Thymus (tissue), 11 donors: ENCODE measurements around the gene PPFIBP1. TPM values are rescaled to one million over a fixed set of nuclear protein-coding genes. Genes with fewer than 3 reads are reported as not detected.

Experiments used
- DNase-seq, 9 donors: peaks; one replicate each; pipeline ENCODE4 v3.0.0-alpha.2; 2013; ENCODE audit warnings: low spot score in 9 of 9, low read depth in 6 of 9, missing footprints in 1 of 9
- H3K27ac ChIP-seq, 2 donors: one replicate each; pipeline ENCODE4 v1.5.1; 2013; ENCODE audit warnings: control low read depth in 1 of 2, low read depth in 1 of 2, low read length in 1 of 2, mild to moderate bottlenecking in 1 of 2, moderate library complexity in 1 of 2
- H3K27me3 ChIP-seq, 2 donors: one replicate each; pipeline ENCODE4 v1.5.1; 2013; ENCODE audit warnings: low read length in 1 of 2; ENCODE audit not compliant: control insufficient read depth in 2 of 2, insufficient read depth in 1 of 2
- H3K36me3 ChIP-seq, 2 donors: one replicate each; pipeline ENCODE4 v1.5.1; 2013; ENCODE audit warnings: low read length in 1 of 2, mild to moderate bottlenecking in 1 of 2, moderate library complexity in 1 of 2; ENCODE audit not compliant: control insufficient read depth in 2 of 2, insufficient read depth in 2 of 2
- H3K4me1 ChIP-seq, 2 donors: one replicate each; pipeline ENCODE4 v1.5.1; 2013; ENCODE audit warnings: low read length in 2 of 2; ENCODE audit not compliant: control insufficient read depth in 2 of 2, insufficient read depth in 2 of 2
- H3K4me3 ChIP-seq, 2 donors: one replicate each; pipeline ENCODE4 v1.5.1; 2013; ENCODE audit warnings: low read length in 2 of 2, control low read depth in 1 of 2, mild to moderate bottlenecking in 1 of 2
- H3K9me3 ChIP-seq, 2 donors: one replicate each; pipeline ENCODE4 v1.5.1; 2013; ENCODE audit warnings: low read length in 1 of 2, mild to moderate bottlenecking in 1 of 2; ENCODE audit not compliant: control insufficient read depth in 2 of 2, insufficient read depth in 1 of 2
- WGBS: extraction: QIAGEN DNeasy Blood & Tissue Kit; methylation state at CpG from one replicate; pipeline ENCODE4 v1.1.7; 2013; 5-methylcytosine and 5-hydroxymethylcytosine counted together
- polyA plus RNA-seq: library from polyadenylated mRNA; stranded (reverse); fragments of 200-250 nt; gene quantifications from one replicate; pipeline ENCODE4 v1.2.3, GENCODE V29; 2013
- total RNA-seq: library from RNA; stranded (reverse); fragments of 120-200 nt; gene quantifications from one replicate; pipeline ENCODE4 v1.2.4, GENCODE V29; 2013
- donor health status: healthy.

PPFIBP1 gene
- total and polyA plus RNA-seq, 2 donors, result 10.0 to 23.7 TPM

GRCh38 chr12:27682534-27682933, 158.5 kb downstream of the PPFIBP1 start:
- H3K27me3 ChIP-seq, result no peaks in the 10 kb centered on the region
- H3K4me3 ChIP-seq, result no peak overlapping the region
- WGBS, result 98% methylated on average over 2 of the region's 2 CpGs
- H3K9me3 ChIP-seq, result no peaks in the 10 kb centered on the region
- no peaks in the 10 kb centered on the region for H3K4me1 ChIP-seq
- no peak for DNase-seq
- no peak overlapping the region for H3K27ac ChIP-seq
- H3K36me3 ChIP-seq, result peaks cover 20 to 26% of the 10 kb centered on the region in 2 donors

- no peak for DNase-seq
- H3K4me3 ChIP-seq, result no peak overlapping the region
- H3K4me1 ChIP-seq, result no peaks in the 10 kb centered on the region
- no peaks in the 10 kb centered on the region for H3K27me3 ChIP-seq
- H3K9me3 ChIP-seq, result no peaks in the 10 kb centered on the region
- no peak overlapping the region for H3K27ac ChIP-seq
- peaks cover 30 to 40% of the 10 kb centered on the region in 2 donors for H3K36me3 ChIP-seq
- 98% methylated on average over 2 of the region's 2 CpGs for WGBS
Measured at GRCh38 chr12:27685274-27685673, 161.3 kb downstream of the PPFIBP1 start.

- Histone ChIP-seq H3K36me3 (peaks cover 29 to 43% of the 10 kb centered on the region in 2 donors), H3K27me3 (no peaks in the 10 kb centered on the region), H3K9me3 (no peaks in the 10 kb centered on the region), H3K4me3 (no peak overlapping the region), H3K27ac (no peak overlapping the region), H3K4me1 (no peaks in the 10 kb centered on the region)
- no peak for DNase-seq
Measured at GRCh38 chr12:27686147-27686546, 162.1 kb downstream of the PPFIBP1 start.

- WGBS, result 98% methylated on average over 3 of the region's 3 CpGs
- no peak overlapping the region for H3K27ac ChIP-seq
Measured at GRCh38 chr12:27688671-27689070, 164.7 kb downstream of the PPFIBP1 start.

GRCh38 chr12:27689558-27690180, 165.7 kb downstream of the PPFIBP1 start:
- H3K27ac ChIP-seq, result no peak overlapping the region
- peaks cover 23 to 47% of the 10 kb centered on the region in 2 donors for H3K36me3 ChIP-seq
- H3K4me3 ChIP-seq, result no peak overlapping the region
- no peaks in the 10 kb centered on the region for H3K9me3 ChIP-seq
- no peak for DNase-seq
- no peaks in the 10 kb centered on the region for H3K27me3 ChIP-seq
- no peaks in the 10 kb centered on the region for H3K4me1 ChIP-seq
- WGBS, result 97% methylated on average over 13 of the region's 13 CpGs

More at GRCh38 chr12:27688671-27689070, 164.7 kb downstream of the PPFIBP1 start:
- Histone ChIP-seq H3K36me3 (peaks cover 23 to 44% of the 10 kb centered on the region in 2 donors), H3K4me1 (no peaks in the 10 kb centered on the region), H3K27me3 (no peaks in the 10 kb centered on the region), H3K4me3 (no peak overlapping the region), H3K9me3 (no peaks in the 10 kb centered on the region)
- no peak for DNase-seq

GRCh38 chr12:27693403-27693802, 169.4 kb downstream of the PPFIBP1 start:
- DNase-seq, result no peak
- Histone ChIP-seq H3K27me3 (no peaks in the 10 kb centered on the region), H3K36me3 (peaks cover 23 to 34% of the 10 kb centered on the region in 2 donors), H3K9me3 (no peaks in the 10 kb centered on the region), H3K4me1 (no peaks in the 10 kb centered on the region), H3K4me3 (no peak overlapping the region), H3K27ac (no peak overlapping the region)
- WGBS, result 96% methylated on average over 2 of the region's 2 CpGs

- no peaks in the 10 kb centered on the region for H3K27me3 ChIP-seq
- H3K4me3 ChIP-seq, result no peak overlapping the region
- H3K27ac ChIP-seq, result no peak overlapping the region
- no peaks in the 10 kb centered on the region for H3K4me1 ChIP-seq
- peaks cover 13% of the 10 kb centered on the region in 2 donors for H3K36me3 ChIP-seq
- DNase-seq, result no peak
- H3K9me3 ChIP-seq, result no peaks in the 10 kb centered on the region
- 97% methylated on average over 6 of the region's 6 CpGs for WGBS
Measured at GRCh38 chr12:27695556-27696292, 171.7 kb downstream of the PPFIBP1 start.

- no peak within 1 kb of the TSS for H3K27ac ChIP-seq
- no peaks in the 10 kb centered on the region for H3K9me3 ChIP-seq
- no peaks in the 10 kb centered on the region for H3K4me1 ChIP-seq
- DNase-seq, result no peak
- no peaks in the 10 kb centered on the region for H3K27me3 ChIP-seq
- H3K4me3 ChIP-seq, result no peak within 1 kb of the TSS
- WGBS, result 92% methylated on average over 5 of the region's 5 CpGs
- H3K36me3 ChIP-seq, result peaks cover 13% of the 10 kb centered on the region in 2 donors
Measured at GRCh38 chr12:27696293-27696652, 172.3 kb downstream of the PPFIBP1 start, which contains the start of gene REP15. TSS of gene REP15 (plus strand) at chr12:27696447. CDS start at chr12:27696563, 116 bp downstream.

- no peaks in the 10 kb centered on the region for H3K9me3 ChIP-seq
- no peaks in the 10 kb centered on the region for H3K27me3 ChIP-seq
- no peaks in the 10 kb centered on the region for H3K4me1 ChIP-seq
- H3K27ac ChIP-seq, result no peak overlapping the region
- no peak overlapping the region for H3K4me3 ChIP-seq
- WGBS, result 97% methylated on average over 3 of the region's 3 CpGs
- no peak for DNase-seq
- H3K36me3 ChIP-seq, result peaks cover 13% of the 10 kb centered on the region in 2 donors
Measured at GRCh38 chr12:27696864-27697564, 173.0 kb downstream of the PPFIBP1 start.
